Effector memory CD4-positive, alpha-beta T cell (primary cell): ENCODE results near the gene ARHGAP10.

ENCODE experiments used
- DNase-seq, 3 donors: peaks; one replicate each; pipeline ENCODE4 v3.0.0-alpha.2; 2020
- H3K27ac ChIP-seq: 2 replicates; pipeline ENCODE4 v1.7.0; 2013; ENCODE audit warnings: mild to moderate bottlenecking, low read length, moderate library complexity; ENCODE audit not compliant: insufficient read depth, poor library complexity, severe bottlenecking
- H3K27me3 ChIP-seq: replicated peaks from 2 replicates; pipeline ENCODE4 v1.7.0; 2013; ENCODE audit warnings: mild to moderate bottlenecking, low read length; ENCODE audit not compliant: insufficient read depth, control insufficient read depth, poor library complexity, severe bottlenecking
- H3K36me3 ChIP-seq: 2 replicates; pipeline ENCODE4 v1.7.0; 2013; ENCODE audit warnings: mild to moderate bottlenecking, low read length, moderate library complexity; ENCODE audit not compliant: control insufficient read depth, insufficient read depth
- H3K4me1 ChIP-seq: 2 replicates; pipeline ENCODE4 v1.7.0; 2013; ENCODE audit warnings: low read length, mild to moderate bottlenecking; ENCODE audit not compliant: control insufficient read depth, insufficient read depth, poor library complexity, severe bottlenecking
- H3K4me3 ChIP-seq: 2 replicates; pipeline ENCODE4 v1.7.0; 2013; ENCODE audit warnings: low read length, low read depth, mild to moderate bottlenecking; ENCODE audit not compliant: insufficient read depth, poor library complexity, severe bottlenecking
- H3K9me3 ChIP-seq: 2 replicates; pipeline ENCODE4 v1.7.0; 2013; ENCODE audit warnings: mild to moderate bottlenecking, low read length, moderate library complexity; ENCODE audit not compliant: control insufficient read depth

Gene ARHGAP10

GRCh38 chr4:147913137-147913536, 181.2 kb downstream of the ARHGAP10 start:
- Histone ChIP-seq H3K4me3 (no peak overlapping the region), H3K9me3 (no peaks in the 10 kb centered on the region), H3K27me3 (no peaks in the 10 kb centered on the region), H3K27ac (no peak overlapping the region), H3K4me1 (no peaks in the 10 kb centered on the region), H3K36me3 (no peaks in the 10 kb centered on the region)
- DNase-seq = no peak

GRCh38 chr4:147916351-147916750, 184.5 kb downstream of the ARHGAP10 start:
- H3K4me3 ChIP-seq = no peak overlapping the region
- no peak for DNase-seq
- H3K27ac ChIP-seq = no peak overlapping the region
- no peaks in the 10 kb centered on the region for H3K4me1 ChIP-seq
- no peaks in the 10 kb centered on the region for H3K36me3 ChIP-seq
- H3K27me3 ChIP-seq = no peaks in the 10 kb centered on the region
- no peaks in the 10 kb centered on the region for H3K9me3 ChIP-seq

GRCh38 chr4:147923381-147923780, 191.5 kb downstream of the ARHGAP10 start:
- Histone ChIP-seq H3K4me3 (no peak overlapping the region), H3K9me3 (no peaks in the 10 kb centered on the region), H3K4me1 (no peaks in the 10 kb centered on the region), H3K27me3 (no peaks in the 10 kb centered on the region), H3K27ac (no peak overlapping the region), H3K36me3 (no peaks in the 10 kb centered on the region)
- DNase-seq = no peak

- Histone ChIP-seq H3K36me3 (no peaks in the 10 kb centered on the region), H3K4me3 (no peak overlapping the region), H3K4me1 (no peaks in the 10 kb centered on the region), H3K9me3 (no peaks in the 10 kb centered on the region), H3K27ac (no peak overlapping the region), H3K27me3 (no peaks in the 10 kb centered on the region)
- DNase-seq = no peak
These were observed 192.0 kb downstream of the ARHGAP10 start for GRCh38 chr4:147923854-147924253.

- Histone ChIP-seq H3K4me3 (no peak overlapping the region), H3K9me3 (no peaks in the 10 kb centered on the region), H3K27ac (no peak overlapping the region), H3K4me1 (no peaks in the 10 kb centered on the region), H3K36me3 (no peaks in the 10 kb centered on the region), H3K27me3 (no peaks in the 10 kb centered on the region)
- DNase-seq = no peak
These were observed 192.9 kb downstream of the ARHGAP10 start for GRCh38 chr4:147924604-147925412.

- Histone ChIP-seq H3K9me3 (no peaks in the 10 kb centered on the region), H3K36me3 (no peaks in the 10 kb centered on the region), H3K4me1 (no peaks in the 10 kb centered on the region), H3K4me3 (no peak overlapping the region), H3K27ac (no peak overlapping the region), H3K27me3 (no peaks in the 10 kb centered on the region)
- DNase-seq = no peak
These were observed 195.7 kb downstream of the ARHGAP10 start for GRCh38 chr4:147927377-147928137.

- H3K4me1 ChIP-seq = no peaks in the 10 kb centered on the region
- DNase-seq = no peak
- H3K4me3 ChIP-seq = no peak overlapping the region
- no peaks in the 10 kb centered on the region for H3K9me3 ChIP-seq
- H3K27ac ChIP-seq = no peak overlapping the region
- H3K27me3 ChIP-seq = no peaks in the 10 kb centered on the region
- no peaks in the 10 kb centered on the region for H3K36me3 ChIP-seq
These were observed 196.5 kb downstream of the ARHGAP10 start for GRCh38 chr4:147928400-147928799.

GRCh38 chr4:147929746-147930145, 197.9 kb downstream of the ARHGAP10 start:
- Histone ChIP-seq H3K27ac (no peak overlapping the region), H3K27me3 (no peaks in the 10 kb centered on the region), H3K9me3 (no peaks in the 10 kb centered on the region), H3K4me1 (no peaks in the 10 kb centered on the region), H3K36me3 (no peaks in the 10 kb centered on the region), H3K4me3 (no peak overlapping the region)
- DNase-seq = no peak

- H3K4me3 ChIP-seq = no peak overlapping the region
- no peaks in the 10 kb centered on the region for H3K4me1 ChIP-seq
- H3K9me3 ChIP-seq = no peaks in the 10 kb centered on the region
- no peaks in the 10 kb centered on the region for H3K36me3 ChIP-seq
- DNase-seq = peak in 1 of 3 donors; percentile 2
- H3K27me3 ChIP-seq = no peaks in the 10 kb centered on the region
- no peak overlapping the region for H3K27ac ChIP-seq
These were observed 201.4 kb downstream of the ARHGAP10 start for GRCh38 chr4:147933316-147933715.

GRCh38 chr4:147933779-147934178, 201.9 kb downstream of the ARHGAP10 start:
- H3K4me3 ChIP-seq = no peak overlapping the region
- H3K36me3 ChIP-seq = no peaks in the 10 kb centered on the region
- H3K27ac ChIP-seq = no peak overlapping the region
- H3K9me3 ChIP-seq = no peaks in the 10 kb centered on the region
- no peak for DNase-seq
- H3K27me3 ChIP-seq = no peaks in the 10 kb centered on the region
- no peaks in the 10 kb centered on the region for H3K4me1 ChIP-seq
